ENCODE data around the gene TRIM49C.
"Not testable (repeated sequence)": the region's sequence is repeated elsewhere in the genome, so short reads cannot be mapped to it uniquely, and the experiment has no call there.

- not testable (repeated sequence) for TF ChIP-seq CTCF (IDR thresholded peaks at IDR 0.05; ENCODE audit: borderline replicate concordance, extremely low read depth, low read length, poor library complexity, severe bottlenecking); EZH2 (IDR thresholded peaks at IDR 0.05; ENCODE audit: borderline replicate concordance, low read depth, low read length, severe bottlenecking)
Measured at GRCh38 chr11:90088731-90089130, 57.8 kb downstream of the TRIM49C start.
